Measurements from ENCODE around the gene ATP6V1B1.

DNA sequence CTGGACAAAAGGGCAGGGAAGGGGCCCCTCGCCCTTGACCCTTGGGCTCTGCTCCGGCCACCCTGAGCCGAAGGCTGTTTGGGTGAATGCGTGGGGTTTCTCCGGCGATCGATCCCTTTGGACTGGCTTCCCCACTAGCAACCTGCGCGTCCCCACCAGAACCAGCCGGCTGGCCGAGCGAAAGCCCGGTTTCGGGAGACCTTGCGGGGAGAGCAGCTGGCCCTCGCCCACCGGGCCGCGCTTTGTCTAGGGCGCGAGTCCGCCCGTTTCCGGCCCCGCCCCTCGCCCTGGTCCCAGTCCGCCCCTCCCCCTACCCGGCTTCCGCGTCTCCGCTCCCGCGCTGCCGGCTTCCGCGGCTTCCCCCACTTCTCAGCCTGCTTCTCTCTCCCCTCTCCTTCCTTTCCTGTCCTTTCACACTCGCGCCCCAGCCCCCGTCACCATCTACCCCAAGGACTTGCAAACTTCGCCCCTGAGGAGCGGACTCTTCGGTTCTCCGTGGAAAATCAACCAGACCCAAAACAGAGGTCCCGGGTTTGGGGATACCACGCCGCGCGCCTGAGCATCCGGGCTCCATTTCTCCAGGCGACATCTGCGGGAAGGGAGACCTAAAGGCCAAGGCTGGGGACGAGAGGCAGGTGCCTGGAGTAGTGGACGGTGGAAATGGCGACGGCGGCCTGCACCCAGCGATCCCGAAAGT lies 48.0 kb upstream of the ATP6V1B1 start:
- TF ChIP-seq, protein P1, sequence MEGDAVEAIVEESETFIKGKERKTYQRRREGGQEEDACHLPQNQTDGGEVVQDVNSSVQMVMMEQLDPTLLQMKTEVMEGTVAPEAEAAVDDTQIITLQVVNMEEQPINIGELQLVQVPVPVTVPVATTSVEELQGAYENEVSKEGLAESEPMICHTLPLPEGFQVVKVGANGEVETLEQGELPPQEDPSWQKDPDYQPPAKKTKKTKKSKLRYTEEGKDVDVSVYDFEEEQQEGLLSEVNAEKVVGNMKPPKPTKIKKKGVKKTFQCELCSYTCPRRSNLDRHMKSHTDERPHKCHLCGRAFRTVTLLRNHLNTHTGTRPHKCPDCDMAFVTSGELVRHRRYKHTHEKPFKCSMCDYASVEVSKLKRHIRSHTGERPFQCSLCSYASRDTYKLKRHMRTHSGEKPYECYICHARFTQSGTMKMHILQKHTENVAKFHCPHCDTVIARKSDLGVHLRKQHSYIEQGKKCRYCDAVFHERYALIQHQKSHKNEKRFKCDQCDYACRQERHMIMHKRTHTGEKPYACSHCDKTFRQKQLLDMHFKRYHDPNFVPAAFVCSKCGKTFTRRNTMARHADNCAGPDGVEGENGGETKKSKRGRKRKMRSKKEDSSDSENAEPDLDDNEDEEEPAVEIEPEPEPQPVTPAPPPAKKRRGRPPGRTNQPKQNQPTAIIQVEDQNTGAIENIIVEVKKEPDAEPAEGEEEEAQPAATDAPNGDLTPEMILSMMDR (IDR thresholded peaks at IDR 0.05): no peak
- no peak for TF ChIP-seq POLR2A (IDR thresholded peaks at IDR 0.05)

All from esophagus squamous epithelium (tissue), 4 donors.